K562 (cell line): ENCODE data around the gene SMIM29.

Source experiments
- ATF7 ChIP-seq: fragments of 450-650 bp; IDR thresholded peaks from 2 replicates; pipeline ENCODE4 v1.7.1; 2014; ENCODE audit warnings: mild to moderate bottlenecking, moderate library complexity
- BACH1 ChIP-seq: fragments of 200-800 bp; sonication (Bioruptor generic); IDR thresholded peaks from 2 replicates; pipeline ENCODE4 v1.6.1; 2016; ENCODE audit warnings: missing genetic modification characterization, missing compliant biosample characterization
- GTF2A2 ChIP-seq: IDR thresholded peaks from 2 replicates; pipeline ENCODE4 v1.6.1; 2016; ENCODE audit warnings: mild to moderate bottlenecking, missing genetic modification characterization, missing compliant biosample characterization
- ID3 ChIP-seq, 2 experiments: fragments of 250-450 bp in 1 of 2; fragments of 450-650 bp in 1 of 2; sonication (Bioruptor Pico) in 1 of 2; IDR thresholded peaks; 2 replicates each; pipeline versions ENCODE4 v1.6.1 to v1.8.0; 2016 to 2021; ENCODE audit warnings: mild to moderate bottlenecking in 2 of 2, moderate library complexity in 2 of 2, missing compliant biosample characterization in 1 of 2, missing genetic modification characterization in 1 of 2
- PTBP1 ChIP-seq: fragments of 200-400 bp; formaldehyde crosslinking; IDR thresholded peaks from 2 replicates; pipeline ENCODE4 v1.6.1; 2017; ENCODE audit warnings: low read depth, low read length
- TAL1 ChIP-seq: fragments of 450-650 bp; IDR thresholded peaks from 2 replicates; pipeline ENCODE4 v1.6.1; 2016; ENCODE audit warnings: mild to moderate bottlenecking
- THRB ChIP-seq: fragments of 450-650 bp; formaldehyde crosslinking; conservative IDR thresholded peaks from 2 replicates; pipeline ENCODE4 v1.4.0; 2022; ENCODE audit warnings: mild to moderate bottlenecking, missing genetic modification characterization
- ZBTB34 ChIP-seq: fragments of 250-450 bp; sonication (Bioruptor Pico); IDR thresholded peaks from 2 replicates; pipeline ENCODE4 v1.8.0; 2021; ENCODE audit warnings: mild to moderate bottlenecking, moderate library complexity

GRCh38 chr6:34196833-34197195 is 52.0 kb downstream of the SMIM29 start:
- TF ChIP-seq THRB (no peak), GTF2A2 (no peak), PTBP1 (no peak), TAL1 (no peak), ATF7 (no peak), ZBTB34 (no peak), BACH1 (tag) (no peak), ID3 (CRISPR knock-in tag; IDR thresholded peaks at IDR 0.05) (no peak), ID3 (tag; IDR thresholded peaks at IDR 0.05) (no peak)
